Germinal center (tissue), 1 donor: ENCODE data around the gene TBC1D24.

Experiments
- DNase-seq: peaks from one replicate; pipeline ENCODE4 v3.0.0; 2012; ENCODE audit warnings: mixed read lengths, low spot score

Gene TBC1D24

DNA sequence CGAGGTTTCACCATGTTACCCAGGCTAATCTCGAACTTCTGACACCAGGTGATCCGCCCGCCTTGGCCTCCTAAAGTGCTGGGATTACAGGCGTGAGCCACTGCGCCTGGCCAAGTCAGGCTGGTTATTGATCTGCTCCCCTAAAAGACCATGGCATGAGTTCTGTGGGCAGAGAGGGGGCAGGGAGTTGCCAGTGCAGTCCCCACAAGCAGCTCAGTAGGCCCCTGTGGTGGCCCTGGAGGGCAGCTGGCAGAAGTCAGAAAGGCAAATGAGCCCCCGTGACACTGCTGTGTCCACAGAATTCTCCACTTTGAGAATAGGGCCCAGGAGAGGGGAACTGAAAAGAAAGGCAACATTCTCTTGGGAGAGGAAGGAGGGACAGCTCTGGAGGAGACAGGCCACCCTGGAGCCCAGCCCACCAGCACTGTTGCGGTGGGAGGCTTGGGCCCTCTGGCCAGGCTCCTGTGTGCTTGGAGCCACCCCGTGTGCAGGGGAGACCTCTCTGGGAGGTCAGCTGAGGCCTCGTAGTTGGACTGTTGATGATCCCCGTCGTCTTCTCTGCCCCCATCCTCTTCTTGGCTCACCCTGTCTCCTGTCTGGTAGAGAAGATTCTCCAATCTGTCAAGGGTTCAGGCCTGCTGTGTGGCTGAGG, 43.2 kb downstream of the TBC1D24 start:
- no peak for DNase-seq

DNA sequence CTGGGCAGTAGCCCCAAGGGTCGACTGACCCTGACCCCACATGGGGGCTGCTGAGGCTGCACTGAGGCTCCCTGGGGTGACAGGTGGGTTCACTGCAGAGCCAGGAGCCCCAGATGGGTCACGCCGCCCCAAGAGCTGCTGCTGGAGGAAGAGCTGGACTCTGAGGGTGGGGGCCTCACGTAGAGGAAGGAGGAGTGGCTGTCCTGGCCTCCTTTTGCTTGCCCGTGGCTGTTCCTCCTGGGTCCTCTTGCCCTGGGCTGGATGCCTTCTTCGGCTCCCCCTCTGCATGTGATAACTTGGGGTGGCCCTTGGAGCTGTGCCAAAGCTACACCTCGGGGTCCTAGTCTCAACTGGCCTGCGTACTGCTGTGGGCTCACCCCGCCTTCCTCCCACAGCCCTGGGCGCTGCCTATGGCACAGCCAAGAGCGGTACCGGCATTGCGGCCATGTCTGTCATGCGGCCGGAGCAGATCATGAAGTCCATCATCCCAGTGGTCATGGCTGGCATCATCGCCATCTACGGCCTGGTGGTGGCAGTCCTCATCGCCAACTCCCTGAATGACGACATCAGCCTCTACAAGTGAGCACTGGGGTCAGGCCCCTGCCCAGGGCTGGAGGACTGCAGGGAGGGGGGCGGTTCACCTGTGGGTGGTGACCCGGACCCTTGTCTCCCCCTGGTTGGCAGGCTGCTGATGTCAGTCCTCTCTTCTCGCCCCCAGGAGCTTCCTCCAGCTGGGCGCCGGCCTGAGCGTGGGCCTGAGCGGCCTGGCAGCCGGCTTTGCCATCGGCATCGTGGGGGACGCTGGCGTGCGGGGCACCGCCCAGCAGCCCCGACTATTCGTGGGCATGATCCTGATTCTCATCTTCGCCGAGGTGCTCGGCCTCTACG, 44.1 kb downstream of the TBC1D24 start:
- DNase-seq: no peak

DNA sequence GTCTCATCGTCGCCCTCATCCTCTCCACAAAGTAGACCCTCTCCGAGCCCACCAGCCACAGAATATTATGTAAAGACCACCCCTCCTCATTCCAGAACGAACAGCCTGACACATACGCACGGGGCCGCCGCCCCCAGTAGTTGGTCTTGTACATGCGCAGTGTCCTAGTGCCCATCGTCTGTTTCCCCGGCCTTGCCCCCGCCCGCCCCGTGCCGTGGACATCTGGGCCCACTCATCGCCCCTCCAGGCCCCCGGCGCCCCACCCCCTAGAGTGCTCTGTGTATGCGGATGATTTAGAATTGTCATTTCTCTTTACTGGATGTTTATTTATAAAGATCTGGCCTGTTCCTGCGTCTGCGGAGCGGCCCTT, 44.8 kb downstream of the TBC1D24 start:
- no peak for DNase-seq

DNA sequence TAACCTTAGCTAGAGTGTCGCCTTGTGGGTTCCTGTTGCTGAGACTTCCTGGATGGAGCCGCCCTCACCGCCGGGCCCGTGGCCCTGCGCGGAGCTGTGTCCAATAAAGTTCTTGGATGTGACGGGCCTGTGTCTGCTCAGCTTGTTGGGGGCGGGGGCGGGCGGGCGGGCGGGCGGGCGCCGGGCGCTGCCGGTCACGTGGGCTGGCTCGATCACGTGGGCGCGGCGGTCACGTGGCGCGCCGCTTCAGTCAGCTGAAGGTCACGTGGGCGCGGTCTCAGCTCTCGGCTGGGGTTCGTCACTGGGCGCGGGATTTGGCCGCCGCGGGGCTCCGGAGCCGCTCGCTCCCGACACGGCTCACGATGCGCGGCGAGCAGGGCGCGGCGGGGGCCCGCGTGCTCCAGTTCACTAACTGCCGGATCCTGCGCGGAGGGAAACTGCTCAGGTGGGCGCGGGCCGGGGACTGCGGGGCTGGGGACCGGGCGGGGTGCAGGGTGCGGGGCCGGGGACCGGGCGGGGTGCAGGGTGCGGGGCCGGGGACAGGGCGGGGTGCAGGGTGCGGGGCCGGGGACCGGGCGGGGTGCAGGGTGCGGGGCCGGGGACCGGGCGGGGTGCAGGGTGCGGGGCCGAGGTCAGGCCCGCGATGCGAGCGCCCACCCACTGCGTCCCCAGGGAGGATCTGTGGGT, 45.3 kb downstream of the TBC1D24 start, which contains the start of gene AMDHD2:
Gene AMDHD2, plus strand, starts transcription at position 275 of the 687 bp plus-strand sequence. Its CDS starts 88 bp downstream, at position 363.
- DNase-seq: peak; percentile 92

DNA sequence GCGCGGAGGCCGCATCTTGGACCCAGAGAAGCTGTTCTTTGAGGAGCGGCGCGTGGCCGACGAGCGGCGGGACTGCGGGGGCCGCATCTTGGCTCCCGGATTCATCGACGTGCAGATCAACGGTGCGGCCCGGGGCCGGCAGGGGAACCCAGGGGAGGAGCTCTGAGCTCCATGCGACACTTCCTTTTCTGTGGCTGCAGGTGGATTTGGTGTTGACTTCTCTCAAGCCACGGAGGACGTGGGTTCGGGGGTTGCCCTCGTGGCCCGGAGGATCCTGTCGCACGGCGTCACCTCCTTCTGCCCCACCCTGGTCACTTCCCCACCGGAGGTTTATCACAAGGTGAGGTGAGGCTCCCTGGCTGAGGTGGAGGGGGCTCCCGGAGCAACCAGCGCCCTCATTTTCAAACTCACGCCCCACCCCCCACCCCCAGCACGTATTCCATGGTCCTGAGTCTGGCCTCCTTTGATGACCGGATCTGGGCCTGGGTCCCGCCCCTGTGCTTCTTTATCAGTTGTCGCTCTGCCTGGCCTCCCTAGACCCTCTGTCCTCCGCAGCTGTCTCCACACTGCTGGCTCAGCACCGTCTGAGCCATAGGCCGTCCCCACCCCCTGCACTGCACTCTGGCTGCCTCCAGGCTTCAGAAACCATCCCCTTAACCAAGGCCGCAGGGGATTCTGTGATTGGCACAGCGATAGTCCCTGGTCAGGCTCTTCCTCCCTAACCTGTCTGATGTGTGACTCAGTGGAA, 46.0 kb downstream of the TBC1D24 start:
- DNase-seq: peak; percentile 77

DNA sequence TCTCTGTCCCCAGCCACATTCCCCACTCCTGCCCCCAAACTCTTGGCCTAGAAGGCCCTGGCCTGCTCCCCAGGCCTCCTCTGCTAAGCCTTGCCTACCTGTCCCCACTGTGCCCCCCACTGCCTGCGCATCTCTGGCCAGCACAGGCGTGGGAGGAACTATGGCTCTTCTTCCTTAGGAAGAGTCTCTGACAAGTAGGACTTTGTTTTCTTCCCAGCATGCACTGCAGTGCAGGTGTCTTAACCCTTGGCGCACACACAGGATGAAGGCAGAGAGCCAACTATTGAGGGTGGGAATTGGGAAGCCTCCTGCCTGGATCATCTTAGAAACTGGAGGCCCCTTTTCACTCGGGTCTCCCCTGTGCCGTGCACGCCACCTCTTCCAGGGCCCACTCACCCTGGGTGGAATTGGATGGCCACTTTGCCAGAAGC, 48.9 kb downstream of the TBC1D24 start:
- no peak for DNase-seq

DNA sequence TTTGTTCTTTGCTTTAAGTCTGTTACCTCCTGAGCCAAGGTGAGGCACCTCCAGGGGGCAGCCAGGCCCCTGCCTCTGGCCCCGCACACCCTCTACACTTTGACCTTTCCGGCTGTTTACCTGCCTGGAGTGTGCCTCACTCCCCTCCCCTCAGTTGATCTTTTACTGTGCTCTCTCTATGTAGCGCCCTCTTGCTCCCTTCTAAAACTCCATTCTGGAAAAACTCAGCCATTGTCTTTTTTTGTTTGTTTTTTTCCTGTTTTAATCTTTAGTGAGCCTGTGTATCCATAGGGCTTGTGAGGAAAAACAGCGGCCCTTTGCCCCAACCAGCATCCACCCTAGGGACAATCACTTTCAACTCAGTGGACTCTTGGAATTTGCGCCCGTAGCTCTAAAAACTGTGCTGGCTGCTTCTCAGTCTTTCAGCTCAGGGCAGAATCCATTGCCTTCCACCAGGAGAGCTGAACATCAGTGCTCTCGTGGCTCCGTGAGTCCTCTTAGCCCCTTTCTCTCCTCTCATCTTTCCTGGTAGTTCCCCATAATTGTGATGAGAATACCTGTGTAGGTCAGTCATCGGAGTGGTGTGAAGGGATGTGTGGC, 49.5 kb downstream of the TBC1D24 start:
- DNase-seq: no peak

DNA sequence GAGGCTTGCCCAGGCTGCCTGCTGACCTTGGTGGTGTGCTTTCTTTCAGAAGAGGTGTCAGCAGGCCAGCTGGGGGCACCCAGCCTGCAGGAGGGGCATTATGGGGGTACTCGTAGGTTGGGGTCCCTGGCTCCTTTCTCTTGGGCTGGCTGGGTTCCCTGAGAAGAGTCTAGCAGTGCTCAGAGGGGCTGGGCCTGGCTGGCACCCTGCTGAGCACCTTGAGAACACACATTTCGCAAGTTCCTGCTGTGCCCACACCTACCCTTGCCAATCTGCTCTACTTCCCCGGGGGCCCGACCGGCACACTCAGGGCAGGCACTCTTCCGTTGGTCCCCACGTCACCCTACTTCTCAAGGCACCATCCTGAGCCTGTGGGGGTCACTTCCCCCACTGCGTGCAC, 51.2 kb downstream of the TBC1D24 start:
- no peak for DNase-seq

DNA sequence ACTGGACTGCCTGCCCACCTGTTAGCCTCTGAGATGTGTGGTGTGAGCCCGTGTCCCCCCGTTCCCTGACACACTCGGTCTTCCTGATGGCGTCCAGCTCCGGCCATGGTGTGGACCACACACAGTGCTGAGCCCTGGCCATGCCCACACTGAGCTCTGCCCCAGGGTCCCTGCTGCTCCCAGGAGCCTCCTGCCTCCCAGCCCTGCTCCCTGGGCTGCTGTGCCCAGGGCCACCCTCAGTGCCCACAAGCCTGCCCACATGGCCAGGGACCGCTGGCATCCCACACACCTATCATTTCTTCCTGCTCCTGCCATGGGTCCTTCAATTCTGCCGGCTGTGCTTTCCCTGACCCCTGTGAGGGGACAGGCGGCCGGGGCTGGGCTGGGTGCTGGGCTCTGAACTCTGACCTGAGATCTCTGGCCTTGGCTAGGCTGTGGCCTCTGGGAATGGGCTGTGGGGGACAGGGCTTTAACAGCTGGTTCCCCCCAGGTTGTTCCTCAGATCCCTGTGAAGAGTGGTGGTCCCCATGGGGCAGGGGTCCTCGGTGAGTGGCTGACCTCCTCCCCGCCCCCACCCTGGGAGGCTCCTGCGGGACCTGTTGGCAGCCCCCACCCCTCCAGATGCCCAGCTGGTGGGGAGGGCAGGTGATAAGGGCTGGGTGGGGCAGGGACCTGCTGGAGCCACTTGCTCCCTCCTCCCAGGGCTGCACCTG, 52.3 kb downstream of the TBC1D24 start:
- no peak for DNase-seq

DNA sequence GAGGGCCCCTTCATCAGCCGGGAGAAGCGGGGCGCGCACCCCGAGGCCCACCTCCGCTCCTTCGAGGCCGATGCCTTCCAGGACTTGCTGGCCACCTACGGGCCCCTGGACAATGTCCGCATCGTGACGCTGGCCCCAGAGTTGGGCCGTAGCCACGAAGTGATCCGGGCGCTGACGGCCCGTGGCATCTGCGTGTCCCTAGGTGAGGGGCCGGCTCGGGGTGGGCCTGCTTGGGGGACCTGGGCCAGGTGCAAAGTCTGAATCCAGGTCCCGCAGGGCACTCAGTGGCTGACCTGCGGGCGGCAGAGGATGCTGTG, 52.8 kb downstream of the TBC1D24 start:
- DNase-seq: no peak

DNA sequence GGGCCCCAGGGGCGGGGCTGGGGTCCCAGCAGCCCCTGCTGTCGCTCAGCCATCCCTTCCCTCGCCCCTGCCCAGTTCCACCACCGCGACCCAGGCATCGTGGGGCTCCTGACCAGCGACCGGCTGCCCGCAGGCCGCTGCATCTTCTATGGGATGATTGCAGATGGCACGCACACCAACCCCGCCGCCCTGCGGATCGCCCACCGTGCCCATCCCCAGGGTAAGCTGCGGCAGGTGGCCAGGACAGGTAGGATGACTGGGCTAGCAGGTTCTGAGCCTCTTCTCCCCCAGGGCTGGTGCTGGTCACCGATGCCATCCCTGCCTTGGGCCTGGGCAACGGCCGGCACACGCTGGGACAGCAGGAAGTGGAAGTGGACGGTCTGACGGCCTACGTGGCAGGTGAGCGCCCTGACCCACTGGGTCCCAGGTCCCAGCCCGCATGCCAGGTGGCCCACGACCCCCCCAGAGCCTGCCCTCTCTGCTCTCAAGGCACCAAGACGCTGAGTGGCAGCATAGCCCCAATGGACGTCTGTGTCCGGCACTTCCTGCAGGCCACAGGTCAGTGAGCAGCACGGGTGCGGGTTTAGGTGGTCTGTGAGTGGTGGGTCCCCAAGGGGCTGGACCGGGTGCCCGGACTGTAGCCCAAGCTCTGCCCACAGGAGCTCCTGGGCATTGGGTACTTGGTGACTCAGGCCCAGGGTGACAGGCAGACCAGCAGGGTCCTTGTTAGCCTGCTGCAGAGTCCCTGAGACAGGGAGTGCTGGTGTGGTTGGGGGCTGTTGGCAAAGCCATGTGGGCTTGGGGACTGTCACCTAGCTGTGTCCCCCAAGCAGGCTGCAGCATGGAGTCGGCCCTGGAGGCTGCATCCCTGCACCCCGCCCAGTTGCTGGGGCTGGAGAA, 53.5 kb downstream of the TBC1D24 start:
- no peak for DNase-seq

DNA sequence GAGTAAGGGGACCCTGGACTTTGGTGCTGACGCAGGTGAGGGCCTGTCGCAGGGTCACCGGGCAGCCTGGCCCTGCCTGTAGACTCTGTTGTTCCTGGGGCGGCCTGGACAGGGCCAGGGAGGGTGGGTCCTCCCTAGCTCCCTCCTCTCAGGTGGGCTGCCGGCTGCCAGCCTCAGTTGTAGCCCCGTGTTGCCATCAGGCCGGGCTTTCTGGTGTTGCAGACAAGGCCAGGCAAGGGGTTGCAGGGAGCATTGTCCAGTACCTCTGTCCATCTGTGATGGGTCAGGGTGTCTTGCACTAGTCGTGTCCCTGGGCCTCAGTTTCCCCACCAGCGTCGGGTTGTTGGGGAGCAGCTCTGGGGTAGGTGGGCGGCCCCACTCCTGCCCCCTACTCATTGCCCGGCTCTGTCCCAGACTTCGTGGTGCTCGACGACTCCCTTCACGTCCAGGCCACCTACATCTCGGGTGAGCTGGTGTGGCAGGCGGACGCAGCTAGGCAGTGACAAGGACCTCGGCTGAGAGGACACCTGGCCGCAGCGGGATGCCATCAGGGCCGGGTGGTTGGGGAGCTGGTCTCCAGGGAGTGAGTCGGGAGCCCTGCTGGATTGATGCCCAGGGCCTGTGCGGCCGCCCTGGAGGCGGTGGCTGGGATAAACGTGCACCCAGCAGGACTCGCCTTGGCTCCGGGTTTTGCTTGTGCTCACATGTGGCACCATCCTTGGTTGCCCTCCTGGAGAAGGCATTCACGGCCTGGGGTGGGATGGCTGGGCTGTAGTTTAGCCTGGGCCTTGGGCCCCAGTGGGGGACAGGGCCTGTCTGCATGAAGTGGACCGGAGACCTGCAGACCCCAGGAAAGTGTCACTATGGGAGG, 54.4 kb downstream of the TBC1D24 start:
- DNase-seq: no peak

DNA sequence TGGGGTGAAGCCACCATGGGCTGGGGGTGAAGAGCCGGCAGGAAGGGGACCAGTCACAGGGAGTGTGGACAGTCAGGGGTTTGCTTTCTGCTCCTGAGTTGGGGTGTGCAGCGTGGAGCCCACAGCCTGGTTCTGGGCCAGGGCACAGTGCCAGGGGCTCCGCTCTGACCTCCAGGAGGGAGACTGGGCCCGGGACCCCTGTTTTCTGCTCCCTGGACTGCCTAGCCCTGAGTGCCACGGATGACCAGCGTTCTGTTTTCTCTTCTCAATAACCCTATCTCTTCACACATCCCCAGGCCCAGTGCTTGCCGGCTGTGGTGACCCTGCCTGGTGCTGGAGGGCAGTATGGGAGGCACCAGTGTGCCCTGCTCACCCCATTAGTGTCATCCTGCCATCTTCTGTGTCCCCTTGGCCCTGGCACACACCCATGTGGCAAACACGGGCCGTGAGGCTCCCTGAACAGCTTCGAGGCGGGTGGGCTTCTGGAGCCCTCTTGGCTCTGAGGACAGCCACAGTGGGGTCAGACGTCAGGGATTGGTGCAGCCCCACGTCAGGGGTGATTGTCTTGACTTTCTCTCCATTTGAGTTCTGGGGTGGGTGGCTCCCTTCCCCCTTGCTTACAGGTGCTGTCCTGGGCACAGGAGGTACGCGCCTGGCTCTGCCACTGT, 55.2 kb downstream of the TBC1D24 start:
- DNase-seq: no peak

DNA sequence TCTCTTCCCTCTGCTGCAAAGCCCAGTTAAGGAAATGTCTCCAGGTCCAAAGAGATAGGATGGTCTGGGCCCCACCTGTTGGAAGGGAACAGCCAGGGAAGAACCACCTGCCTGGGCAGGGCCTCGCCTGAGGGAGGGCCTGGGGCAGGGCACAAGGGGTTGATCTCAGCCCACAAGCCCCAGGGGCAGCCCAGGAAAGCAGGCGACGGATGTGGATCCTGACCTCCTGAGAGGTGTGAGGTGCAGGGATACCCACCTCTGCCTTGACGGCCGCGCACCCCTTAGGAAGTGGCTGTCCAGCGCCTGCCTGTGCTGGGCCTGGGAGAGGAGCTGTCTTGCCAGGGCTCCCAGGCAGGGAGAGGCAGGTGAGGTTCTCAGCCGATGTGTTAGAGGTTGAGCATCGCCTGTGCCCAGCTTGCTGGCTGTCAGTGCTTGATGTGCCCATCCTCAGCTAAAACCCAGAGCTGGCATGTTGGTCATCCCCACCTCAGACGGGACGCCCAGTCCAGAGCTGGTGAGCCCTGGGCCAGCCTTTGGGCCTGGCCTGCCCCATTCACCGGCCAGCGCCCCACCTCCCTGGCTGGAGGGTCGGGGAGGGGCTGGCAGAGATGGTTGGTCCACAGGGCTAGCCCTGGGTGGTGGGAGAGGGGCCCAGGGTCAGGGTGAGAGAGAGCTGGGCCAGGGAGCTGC, 55.8 kb downstream of the TBC1D24 start:
- no peak for DNase-seq

DNA sequence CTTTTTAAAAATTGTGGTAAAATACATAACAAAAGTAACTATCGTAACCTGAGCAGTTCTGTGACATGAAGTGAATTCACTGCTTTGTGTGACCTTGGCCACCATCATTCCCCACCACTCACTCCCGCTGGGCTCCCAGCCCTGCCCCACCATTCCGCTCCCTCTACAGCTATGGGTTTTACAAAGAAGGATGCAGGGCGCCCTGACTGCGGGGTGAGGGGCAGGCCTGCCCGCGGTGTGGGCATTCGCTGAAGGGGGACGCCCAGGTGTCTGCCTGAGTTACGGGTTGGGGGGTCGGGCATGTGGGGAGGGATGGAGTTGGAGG, 56.4 kb downstream of the TBC1D24 start, which contains the start of gene CEMP1:
Gene CEMP1, minus strand, starts transcription at position 38 of the 325 bp plus-strand sequence. CDS start 335 bp downstream, outside the sequence.
- DNase-seq: no peak

DNA sequence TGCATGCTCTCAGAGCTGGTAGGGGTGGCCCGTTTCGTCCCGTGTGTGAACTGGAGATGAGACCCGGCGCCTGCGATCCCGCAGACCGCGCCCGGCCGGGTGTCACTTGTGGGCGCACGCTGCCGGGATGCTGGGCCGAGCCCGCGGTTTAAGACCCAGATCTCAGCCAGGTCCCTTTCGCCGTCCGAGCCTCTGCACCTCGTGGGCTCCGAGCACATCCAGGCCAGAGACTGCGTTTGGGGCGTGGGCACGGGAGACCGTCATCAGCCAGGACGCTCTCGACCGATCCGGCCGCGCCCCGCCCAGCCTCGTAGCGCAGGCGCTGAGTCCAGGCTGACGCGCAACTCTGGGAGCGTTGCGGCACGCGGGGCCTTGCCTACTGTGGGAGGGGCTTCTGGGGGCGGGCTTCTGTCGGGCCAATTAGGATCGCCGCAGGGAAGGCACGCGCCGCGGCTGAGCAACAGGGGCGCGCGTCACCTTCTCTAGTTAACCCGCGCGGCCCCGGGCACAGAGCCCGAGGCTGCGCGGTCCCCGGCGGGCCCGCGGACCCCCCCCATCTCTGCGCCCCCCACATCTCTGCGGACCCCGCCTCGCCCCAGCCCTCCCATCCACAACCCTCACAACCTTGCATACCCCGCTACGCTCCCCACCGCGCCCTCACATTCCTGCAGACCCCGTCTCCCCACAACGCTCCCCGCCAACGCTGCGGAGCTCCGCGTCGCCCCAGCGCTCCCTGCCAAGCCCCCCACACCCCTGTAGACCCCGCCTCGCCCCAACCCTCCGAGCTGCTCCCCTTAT, 57.0 kb downstream of the TBC1D24 start:
- DNase-seq: peak; percentile 97

DNA sequence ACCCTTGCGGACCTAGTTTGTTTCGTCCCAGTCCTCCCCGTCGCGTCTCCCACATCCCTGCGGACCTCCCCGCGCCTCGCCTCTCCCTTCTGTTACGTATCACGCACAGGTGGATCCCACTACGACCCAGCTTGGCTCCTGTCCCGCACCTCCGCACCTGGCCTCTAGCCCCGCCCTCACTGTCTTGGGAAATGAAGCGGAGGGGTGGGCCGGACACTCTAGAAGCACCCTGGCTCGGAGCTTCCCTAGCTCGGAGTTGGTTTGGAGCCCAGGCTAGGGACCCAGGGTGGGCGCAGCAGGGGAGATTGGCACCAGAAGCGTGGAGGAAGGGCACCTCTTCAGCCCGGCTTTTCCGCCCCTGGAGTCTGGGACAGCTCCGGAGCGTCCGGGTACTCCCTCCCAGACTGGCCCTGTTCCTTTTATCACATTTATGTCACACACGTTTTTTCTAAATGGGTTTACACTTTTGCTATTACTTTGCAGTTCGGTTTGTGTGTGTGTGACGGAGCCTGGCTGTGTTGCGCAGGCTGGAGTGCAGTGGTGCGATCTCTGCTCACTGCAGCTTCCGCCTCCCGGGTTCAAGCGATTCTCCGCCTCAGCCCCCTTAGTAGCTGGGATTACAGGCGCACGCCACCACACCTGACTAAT, 57.7 kb downstream of the TBC1D24 start:
- DNase-seq: peak; percentile 53
